Epithelial cell of prostate (primary cell): ENCODE measurements around the gene C1orf174.
"Not testable (repeated sequence)": the region's sequence is repeated elsewhere in the genome, so short reads cannot be mapped to it uniquely, and the experiment has no call there.

Experiments
- DNase-seq: peaks from one replicate; pipeline ENCODE4 v3.0.0-alpha.2; 2011; ENCODE audit warnings: low read depth, low spot score
- H3K27ac ChIP-seq: fragments of 450-650 bp; 2 replicates; pipeline ENCODE4 v1.5.1; 2017; ENCODE audit warnings: mild to moderate bottlenecking

The C1orf174 gene

DNA sequence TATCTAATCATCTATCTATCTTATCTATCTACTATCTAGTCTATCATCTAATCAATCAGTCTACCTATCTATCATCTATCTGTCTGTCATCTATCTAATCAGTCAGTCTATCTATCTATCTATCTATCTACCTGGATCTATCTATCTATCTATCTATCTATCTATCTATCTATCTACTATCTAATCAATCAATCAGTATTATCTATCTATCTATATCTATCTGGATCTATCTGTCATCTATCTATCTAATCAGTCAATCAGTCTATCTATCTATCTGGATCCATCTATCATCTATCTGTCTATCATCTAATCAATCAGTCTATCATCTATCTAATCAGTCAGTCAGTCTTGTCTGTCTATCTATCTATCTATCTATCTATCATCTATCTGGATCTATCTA is 26.9 kb upstream of the C1orf174 start:
- no peak for DNase-seq
- no peak overlapping the region for H3K27ac ChIP-seq

DNA sequence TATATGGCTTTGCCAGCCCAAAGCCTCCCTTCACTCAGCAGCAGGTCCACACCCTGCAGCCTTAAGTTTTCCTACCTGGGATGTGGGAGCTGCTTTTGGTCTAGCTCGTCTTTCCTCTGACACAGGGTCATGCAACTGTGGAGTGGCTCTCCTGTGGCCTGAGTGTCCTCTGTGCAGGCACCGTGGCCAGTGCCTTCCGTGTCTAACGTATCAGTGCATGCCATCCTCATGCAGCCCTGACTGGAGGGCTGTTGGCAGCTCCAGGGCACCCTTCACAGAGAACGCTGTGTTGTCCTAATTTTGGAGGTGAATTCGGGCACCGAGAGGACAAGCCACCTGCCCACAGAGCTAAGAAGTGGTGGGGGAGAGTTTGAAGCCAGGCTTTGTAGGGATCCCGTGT is 25.7 kb upstream of the C1orf174 start:
- no peak overlapping the region for H3K27ac ChIP-seq
- no peak for DNase-seq

DNA sequence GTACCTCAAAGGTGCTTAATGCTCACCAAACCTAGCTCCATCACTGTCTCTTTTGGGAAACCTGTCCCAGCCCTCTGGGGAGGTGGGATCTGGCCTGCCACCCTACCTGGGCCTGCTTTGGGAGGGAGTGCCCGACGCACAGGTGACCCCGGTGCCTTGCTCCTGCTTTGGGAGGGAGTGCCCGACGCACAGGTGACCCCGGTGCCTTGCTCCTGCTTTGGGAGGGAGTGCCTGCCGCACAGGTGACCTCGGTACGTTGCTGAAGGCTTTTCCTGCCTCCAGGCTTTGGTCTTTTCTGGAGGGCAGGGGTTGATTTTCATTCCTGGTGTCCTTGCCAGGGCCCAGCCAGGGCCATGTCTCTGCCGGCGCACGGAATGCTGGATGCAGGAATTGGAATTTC is 25.2 kb upstream of the C1orf174 start:
- DNase-seq: no peak
- no peak overlapping the region for H3K27ac ChIP-seq

DNA sequence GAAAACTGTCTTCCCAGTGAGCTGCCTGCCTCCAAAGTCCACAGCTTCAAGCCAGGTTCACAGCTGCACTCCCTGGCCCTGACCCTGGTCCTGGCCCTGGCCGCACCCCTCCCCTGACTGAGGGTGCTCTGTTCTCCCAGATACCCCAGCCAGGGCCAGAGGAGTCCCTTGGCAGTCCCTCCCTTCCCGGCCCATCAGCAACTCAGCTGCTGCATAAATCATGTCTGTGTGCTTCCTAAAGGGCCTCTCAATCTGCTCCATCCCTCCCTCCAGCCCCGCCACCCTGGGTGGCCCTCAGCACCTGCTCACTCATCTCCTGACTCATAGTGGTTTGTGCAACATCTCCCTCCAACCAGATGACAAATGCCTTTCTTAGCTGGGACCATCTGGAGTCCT is 24.8 kb upstream of the C1orf174 start:
- H3K27ac ChIP-seq: no peak overlapping the region
- DNase-seq: no peak

DNA sequence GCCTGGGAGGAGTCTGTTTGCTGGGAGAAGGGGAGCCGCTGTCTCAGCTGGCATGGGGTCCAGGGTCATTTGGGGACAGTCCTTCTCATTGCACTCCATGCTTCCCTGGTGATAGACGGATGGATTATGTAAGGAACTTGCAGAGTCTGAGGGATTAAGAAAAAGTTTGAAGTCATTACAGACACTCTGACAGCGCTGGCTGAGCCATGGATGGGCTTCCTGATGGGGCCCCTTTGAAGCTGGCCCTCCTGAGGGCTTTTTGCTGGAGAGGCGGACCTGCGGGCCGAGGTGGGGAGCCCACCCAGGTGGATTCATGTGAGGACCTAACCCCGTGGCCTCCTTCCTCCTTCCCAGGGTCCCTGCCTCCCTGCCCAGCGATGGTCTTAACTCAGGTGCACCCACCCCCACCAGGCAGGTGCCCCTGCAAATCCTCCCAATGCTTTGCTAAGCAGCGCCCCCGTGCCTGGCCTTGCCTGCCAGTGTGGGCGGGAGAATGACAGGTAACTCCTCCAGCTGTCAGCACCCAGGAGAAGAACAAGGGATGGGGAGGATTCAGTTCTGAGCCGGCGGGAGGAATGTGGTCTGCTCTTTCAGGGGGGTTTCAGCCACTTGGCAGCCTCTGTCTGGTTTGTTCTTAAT is 24.2 kb upstream of the C1orf174 start:
- H3K27ac ChIP-seq: no peak overlapping the region
- DNase-seq: no peak

DNA sequence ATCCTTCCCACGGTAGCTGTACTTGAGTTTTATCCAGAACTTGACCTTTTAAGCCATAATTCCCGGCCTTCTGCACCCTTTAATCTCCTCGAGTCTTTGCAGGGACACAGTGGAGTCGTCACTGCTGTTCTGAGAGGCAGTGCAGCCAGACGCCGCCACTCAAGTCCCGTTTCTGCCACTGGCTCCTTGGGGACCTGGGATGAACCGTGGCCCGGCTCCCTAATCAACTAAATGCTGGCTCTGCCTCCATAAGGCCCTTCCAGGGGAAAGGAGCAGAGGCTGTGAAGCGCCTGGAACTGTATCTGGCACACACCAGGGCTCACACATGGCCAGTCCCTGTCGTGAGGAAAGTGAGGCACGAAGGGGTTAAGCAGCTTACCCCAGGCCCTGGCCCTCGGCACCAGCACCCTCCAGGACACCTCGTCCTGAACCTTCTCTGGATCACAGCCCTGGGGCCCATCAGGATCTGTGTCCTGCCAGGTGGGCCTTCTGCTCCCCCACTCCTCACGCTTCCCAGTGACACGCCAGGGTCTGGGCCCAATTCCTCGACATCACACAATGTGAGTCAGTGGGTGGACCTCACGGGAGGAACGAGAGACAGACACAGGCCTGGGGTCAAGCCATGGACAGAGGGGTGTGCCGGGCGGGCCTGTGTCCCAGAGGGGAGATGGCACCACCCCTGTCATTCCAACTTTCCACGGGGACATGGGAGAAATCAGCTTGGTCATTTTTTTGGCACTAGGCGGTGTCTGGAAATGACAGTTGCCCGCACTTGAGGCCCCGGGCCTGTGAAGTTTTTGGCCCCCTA is 23.5 kb upstream of the C1orf174 start:
- DNase-seq: no peak
- no peak overlapping the region for H3K27ac ChIP-seq

DNA sequence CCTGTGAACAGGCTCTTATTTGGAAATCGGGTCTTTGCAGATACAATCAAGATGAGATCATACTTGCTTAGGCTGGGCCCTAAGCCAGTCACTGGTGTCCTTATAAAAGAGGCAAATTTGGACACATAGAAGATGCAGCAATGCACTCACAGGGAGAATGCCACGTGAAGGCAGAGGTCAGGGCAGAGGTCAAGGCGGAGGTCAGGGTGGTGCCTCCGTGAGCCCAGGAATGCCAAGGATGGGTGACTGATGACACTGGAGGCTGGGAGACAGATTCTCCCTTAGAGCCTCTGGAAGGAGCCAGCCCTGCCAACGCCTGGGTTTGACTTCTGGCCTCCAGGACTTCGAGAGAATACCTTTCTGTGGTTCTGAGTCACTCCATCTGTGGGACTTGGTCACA is 22.8 kb upstream of the C1orf174 start:
- no peak for DNase-seq
- no peak overlapping the region for H3K27ac ChIP-seq

DNA sequence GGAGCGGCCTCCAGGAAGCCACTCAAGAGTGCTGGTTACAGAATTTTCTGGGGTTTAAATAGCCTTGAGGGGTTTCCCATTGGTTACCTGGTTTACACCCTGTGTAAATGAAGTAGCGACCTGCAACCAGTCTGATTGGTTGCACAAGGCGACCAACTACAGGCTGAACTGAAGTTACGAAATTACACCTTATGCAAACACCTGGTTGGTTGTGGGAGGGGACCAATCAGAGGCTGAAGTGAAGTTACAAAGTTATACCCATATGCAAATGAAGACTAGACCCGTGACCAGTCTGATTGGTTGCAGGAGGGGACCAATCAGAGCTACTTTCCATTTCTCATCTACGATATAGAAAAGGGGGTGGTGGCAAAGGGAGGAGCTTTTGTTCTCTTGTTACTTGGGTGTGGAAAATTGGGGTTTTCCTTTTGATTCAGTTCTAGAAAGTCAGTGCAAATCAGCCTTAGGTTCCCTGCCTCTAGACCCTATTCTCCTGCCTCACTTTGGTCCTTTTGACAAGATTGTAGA is 22.2 kb upstream of the C1orf174 start:
- no peak overlapping the region for H3K27ac ChIP-seq
- DNase-seq: no peak

DNA sequence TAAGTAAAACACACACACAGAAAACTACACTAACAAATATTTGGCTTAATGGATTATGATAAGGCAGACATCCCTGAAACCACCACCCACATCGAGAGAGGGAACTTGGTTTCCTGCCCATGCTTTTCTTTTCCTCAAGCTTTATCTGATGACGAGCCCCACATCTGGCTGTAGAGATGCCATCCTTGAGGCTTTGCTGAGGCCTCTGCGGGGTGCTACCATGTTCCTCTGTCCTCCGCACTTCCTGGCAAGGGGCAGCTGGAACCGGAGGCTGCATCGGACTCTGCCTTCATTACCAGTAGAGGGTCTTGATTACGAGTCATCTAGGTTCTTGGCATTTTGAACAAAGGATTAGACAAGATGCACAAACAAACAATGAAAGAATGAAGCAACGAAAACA is 21.7 kb upstream of the C1orf174 start:
- no peak for DNase-seq
- no peak overlapping the region for H3K27ac ChIP-seq

DNA sequence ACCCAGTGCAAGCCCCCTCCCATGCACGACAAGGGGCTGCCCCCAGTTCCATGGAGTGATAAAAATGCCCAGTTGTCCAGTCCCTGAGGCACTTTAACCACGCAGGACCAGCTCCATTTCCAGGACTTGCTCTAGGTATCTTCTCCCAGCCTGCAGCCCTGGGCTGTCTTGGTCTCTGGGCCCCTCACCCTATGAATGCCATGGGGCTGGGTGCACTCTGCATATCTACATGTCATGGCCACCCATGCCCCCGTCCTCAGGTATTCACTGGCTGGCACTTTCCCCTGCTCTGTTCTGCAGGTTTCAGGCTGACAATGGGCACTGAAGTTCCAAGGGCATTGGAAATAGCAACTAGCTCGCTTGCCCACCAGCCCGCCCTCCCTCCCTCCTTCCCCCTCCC is 19.6 kb upstream of the C1orf174 start:
- no peak overlapping the region for H3K27ac ChIP-seq
- no peak for DNase-seq

DNA sequence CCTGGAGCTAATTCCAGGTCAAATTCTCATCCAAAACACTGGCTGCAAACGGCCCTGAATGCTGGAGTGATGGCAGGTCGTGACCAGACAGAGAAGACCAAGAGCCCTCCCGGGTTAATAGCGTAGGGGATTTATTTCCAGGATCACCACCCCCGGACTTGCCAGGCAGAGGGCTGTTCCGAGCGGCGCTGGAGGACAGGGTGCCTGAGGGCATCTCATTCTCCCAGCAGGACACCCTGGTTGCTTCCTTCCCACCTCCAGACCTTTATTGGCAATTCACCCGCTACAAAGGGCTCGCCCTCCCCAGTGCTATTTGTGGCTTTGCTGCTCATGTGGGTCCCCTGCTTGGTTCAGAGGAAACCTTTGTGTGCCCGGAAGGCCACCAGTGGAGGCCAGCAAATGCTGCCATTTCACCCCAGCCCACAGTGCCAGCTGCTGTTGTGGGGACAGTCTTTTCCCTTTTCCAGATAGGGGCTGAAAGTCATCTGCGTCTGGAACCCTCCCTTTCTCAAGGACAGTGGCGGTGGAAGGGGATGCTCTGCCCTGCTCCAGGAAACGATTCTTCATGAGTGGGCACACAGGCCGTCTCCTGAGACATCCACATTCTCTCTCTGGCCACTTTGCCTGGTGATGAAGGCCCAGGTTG is 19.0 kb upstream of the C1orf174 start:
- no peak for DNase-seq
- H3K27ac ChIP-seq: no peak overlapping the region

DNA sequence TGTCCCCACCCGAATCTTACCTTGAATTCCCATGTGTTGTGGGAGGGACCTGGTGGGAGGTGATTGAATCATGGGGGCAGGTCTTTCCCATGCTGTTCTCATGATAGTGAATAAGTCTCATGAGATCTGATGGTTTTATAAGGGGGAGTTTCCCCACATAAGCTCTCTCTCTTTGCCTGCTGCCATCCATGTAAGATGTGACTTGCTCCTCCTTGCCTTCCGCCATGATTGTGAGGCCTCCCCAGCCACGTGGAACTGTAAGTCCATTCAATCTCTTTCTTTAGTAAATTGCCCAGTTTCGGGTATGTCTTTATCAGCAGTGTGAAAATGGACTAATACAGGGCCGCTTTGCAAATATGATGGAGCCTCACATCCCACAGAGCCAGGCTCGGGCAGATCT is 18.3 kb upstream of the C1orf174 start:
- not testable (repeated sequence) for H3K27ac ChIP-seq, DNase-seq

DNA sequence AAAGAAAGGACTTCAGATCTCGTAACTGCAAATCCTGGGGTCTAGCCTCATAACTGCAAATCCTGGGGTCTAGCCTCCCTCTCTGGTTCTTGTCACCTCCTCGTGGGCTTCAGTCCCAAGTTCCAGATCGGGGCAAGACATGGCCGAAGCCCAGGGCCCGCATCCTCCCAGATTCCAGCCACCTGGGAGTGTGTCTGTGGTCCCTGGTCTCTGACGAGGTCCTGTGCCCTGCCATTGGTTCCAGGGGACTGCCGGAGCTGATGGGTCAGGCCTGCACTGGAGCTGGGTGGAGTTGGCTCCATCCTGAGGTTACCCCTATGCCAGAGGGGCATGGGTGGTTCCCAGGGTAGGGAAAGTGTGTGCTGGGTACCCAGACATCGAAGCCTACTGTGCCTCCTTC is 17.7 kb upstream of the C1orf174 start:
- DNase-seq: no peak

DNA sequence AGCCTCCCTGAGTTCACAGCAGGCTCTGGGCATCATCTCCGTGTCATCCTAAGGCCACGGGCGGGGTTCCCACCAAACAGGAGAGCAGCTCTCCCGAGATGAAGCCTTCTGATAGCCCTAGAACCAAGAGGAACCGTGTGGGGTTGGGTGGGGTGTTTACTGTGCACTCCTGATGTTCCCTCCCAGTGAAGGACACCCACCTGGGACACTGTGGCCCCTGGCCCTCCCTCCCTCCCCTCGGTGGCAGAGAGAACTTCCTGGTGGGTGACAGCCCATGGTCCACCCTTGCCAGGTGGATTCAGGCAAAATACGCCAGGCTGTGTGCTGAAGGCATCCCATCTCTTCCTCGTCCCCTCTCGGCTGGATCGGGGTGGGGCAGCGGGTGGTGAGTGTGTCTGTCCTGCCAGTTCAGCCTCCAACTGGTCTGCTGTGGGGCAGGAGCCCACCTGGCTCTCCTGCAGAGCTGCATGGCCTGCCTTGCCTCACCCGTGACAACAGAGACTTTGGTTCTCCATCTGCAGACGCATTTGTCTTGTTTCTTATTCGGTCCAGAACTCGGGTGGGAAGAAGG is 15.6 kb upstream of the C1orf174 start:
- no peak overlapping the region for H3K27ac ChIP-seq
- DNase-seq: no peak

More for the DNA sequence above, 17.7 kb upstream of the C1orf174 start:
- H3K27ac ChIP-seq: no peak overlapping the region

DNA sequence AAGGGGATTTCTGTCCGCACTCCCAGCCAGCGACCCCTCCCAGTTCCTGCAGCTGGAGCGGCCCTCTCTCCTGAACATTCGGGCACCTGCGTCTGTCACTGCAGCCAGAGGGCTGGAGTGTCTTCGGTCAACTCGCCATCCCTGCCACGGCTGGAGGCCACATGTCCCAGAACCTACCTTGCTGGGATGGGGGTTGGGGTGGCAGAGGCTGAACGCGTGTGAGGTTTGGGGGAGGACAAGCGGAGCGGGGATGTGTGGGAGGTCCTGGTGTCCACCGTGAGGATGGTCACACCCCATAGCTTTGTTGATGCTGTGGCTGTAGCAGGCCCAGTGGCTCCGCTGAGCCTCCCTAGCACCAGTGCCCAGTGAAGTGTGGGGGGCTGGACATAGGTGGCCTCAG is 14.8 kb upstream of the C1orf174 start:
- H3K27ac ChIP-seq: no peak overlapping the region
- no peak for DNase-seq

DNA sequence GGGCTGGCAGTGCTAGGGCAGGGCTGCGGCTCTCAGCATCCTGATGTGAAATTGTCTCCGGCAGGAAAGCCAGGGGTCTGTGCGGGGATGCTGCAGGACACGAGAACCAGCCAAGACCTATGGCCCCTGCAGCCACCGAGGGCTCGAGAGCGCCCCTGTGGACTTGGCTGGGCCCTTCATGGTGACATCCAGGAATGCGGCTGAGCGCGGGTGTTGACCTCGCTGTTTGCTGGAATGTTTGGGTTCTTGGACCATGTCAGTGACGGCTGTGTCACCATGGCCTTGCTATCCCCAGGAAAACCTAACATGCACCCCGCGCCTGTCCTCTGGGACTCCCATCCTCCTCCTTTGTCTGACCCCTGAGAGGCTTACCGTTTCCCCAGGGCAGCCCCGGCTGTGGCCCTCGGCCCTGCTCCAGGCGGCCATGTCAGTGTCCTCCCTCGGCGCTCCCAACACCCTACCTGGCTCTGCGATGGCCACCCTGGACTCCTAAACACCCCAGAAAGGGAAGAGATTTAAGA is 14.3 kb upstream of the C1orf174 start:
- H3K27ac ChIP-seq: no peak overlapping the region
- DNase-seq: no peak

DNA sequence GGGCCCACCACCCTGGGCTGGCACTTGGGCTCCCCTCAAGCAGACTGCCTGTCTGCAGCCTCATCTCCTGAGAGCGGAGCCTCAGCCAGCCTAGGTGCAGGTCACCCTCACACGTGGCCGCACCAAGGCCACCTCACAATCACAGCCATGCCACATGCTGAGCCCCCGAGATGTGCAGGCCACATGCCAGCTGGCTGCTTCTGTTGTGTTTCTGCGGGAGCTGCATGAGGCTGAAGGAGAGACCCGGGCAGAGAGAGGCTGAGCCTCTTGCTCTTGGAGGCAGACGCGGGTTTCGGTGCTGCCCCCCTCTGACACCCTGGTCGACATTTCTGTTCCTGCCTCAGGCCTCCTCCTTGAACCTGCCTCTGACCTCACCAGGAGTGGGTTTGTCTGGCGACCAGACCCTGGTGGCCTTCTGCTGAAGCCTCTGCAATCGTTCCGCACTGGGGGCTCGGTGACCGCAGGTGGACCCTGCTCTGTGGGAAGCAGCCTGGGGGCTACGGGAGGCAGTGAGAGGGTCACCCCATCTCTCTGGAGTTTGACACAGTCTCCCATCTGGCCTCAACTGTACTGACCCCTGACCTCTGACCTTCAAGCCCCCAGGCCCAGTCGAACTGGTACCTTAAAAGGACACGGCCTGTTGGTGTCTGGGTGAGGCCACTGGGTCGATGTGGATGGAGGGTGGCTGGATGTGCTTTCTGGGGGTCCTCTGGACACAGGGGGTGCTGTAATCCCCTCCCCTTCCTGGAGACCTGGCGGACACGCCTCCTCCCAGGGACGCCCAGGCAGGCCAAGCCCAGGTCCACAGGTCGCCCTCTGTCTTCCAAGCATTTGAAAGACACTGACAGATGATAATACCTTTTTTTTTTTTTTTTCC is 13.0 kb upstream of the C1orf174 start:
- H3K27ac ChIP-seq: no peak overlapping the region
- no peak for DNase-seq

DNA sequence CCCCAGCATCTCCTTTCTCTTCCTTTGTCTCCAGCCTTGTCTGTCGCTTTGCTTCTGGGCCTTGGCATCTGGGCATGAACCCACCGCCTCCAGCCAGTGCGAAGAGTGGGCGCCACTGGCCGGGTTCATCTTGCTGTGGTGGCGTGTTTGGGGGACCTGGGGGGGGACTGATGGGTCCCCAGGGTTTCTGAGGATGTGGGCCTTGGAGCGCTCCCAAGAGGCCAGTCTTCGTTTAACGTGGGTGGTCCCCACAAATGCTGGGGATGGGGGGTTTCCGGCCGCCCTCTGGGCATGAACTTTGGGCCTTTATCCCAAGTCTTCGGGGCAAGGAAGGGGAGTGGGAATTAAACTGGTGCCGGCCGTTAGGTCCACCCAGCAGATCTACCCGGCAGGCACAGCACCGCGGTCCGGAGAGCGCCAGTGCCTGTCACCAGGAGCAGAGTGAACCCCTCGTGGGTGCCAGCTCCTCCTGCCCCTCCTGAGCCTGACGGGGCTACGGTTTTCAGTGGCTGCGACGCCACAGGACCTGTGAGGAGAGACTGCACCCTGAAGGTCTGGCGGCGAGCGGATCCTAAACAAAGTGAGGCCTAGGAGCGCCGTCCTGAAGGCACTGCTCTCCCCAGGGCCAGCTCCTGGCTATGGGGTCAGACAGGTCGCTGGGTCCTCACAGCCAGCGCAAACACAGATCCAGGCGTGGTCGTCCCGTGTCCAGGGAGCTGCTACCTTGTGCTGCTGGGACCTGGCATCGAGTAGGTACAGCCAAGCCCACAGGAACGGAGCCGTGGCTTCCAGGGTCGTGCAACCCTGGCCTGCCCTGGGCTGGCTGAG is 12.1 kb upstream of the C1orf174 start:
- DNase-seq: no peak
- H3K27ac ChIP-seq: no peak overlapping the region
